CD4-positive, alpha-beta memory T cell (primary cell): Measurements from ENCODE around the gene PHKA2. TPM values are rescaled to one million over a fixed set of nuclear protein-coding genes. Genes with fewer than 3 reads are reported as not detected.

Experiments
- CTCF ChIA-PET: fragments of 350-600 bp; sonication (Branson Sonifier 250); formaldehyde crosslinking; loops from one replicate; lab custom pipeline; 2021; ENCODE audit warnings: inconsistent platforms; ENCODE audit not compliant: partially characterized antibody; lab: Charles Lee
- POLR2A ChIA-PET: fragments of 350-600 bp; sonication (Branson Sonifier 250); formaldehyde crosslinking; loops from one replicate; lab custom pipeline; 2021; ENCODE audit not compliant: partially characterized antibody; lab: Charles Lee
- DNase-seq, 5 donors: peaks; one replicate each; pipeline versions ENCODE4 v3.0.0 to v3.0.0-alpha.2; 2020 to 2022; ENCODE audit warnings: mixed read lengths in 1 of 5
- H3K27ac ChIP-seq: one replicate; pipeline ENCODE4 v1.7.0; 2013; ENCODE audit warnings: low read depth, low read length
- H3K27me3 ChIP-seq: 2 replicates; pipeline ENCODE4 v1.7.0; 2013; ENCODE audit warnings: mild to moderate bottlenecking, low read length, moderate library complexity; ENCODE audit not compliant: insufficient read depth
- H3K36me3 ChIP-seq: 2 replicates; pipeline ENCODE4 v1.7.0; 2013; ENCODE audit warnings: mild to moderate bottlenecking, low read length, moderate library complexity; ENCODE audit not compliant: insufficient read depth
- H3K4me1 ChIP-seq: 2 replicates; pipeline ENCODE4 v1.7.0; 2013; ENCODE audit warnings: mild to moderate bottlenecking, low read length, moderate library complexity; ENCODE audit not compliant: insufficient read depth
- H3K4me3 ChIP-seq, 2 donors: one replicate each; pipeline ENCODE4 v1.7.0; 2013; ENCODE audit warnings: low read length in 2 of 2, mild to moderate bottlenecking in 1 of 2
- H3K9me3 ChIP-seq, 2 donors: one replicate each; pipeline ENCODE4 v1.7.0; 2013; ENCODE audit warnings: low read length in 2 of 2, control low read depth in 1 of 2; ENCODE audit not compliant: control insufficient read depth in 1 of 2
- H3K27ac Mint-ChIP-seq, 7 donors: one replicate each; pipeline ENCODE4 v1.8.0; 2020 to 2021; ENCODE audit warnings: mixed read lengths in 7 of 7, mild to moderate bottlenecking in 6 of 7, inconsistent platforms in 3 of 7, moderate library complexity in 3 of 7
- H3K27me3 Mint-ChIP-seq, 2 donors: one replicate each; pipeline ENCODE4 v1.8.0; 2020 to 2021; ENCODE audit warnings: mixed read lengths in 2 of 2
- H3K36me3 Mint-ChIP-seq, 2 donors: one replicate each; pipeline ENCODE4 v1.8.0; 2020 to 2021; ENCODE audit warnings: mixed read lengths in 2 of 2, inconsistent platforms in 1 of 2, mild to moderate bottlenecking in 1 of 2
- H3K4me1 Mint-ChIP-seq, 4 donors: one replicate each; pipeline ENCODE4 v1.8.0; 2020 to 2021; ENCODE audit warnings: mixed read lengths in 4 of 4, mild to moderate bottlenecking in 1 of 4
- H3K4me3 Mint-ChIP-seq, 8 donors: one replicate each; pipeline ENCODE4 v1.8.0; 2020 to 2021; ENCODE audit warnings: mixed read lengths in 8 of 8, mild to moderate bottlenecking in 7 of 8, moderate library complexity in 6 of 8, inconsistent platforms in 3 of 8
- H3K9me3 Mint-ChIP-seq, 8 donors: one replicate each; pipeline ENCODE4 v1.8.0; 2020 to 2021; ENCODE audit warnings: mixed read lengths in 8 of 8, mild to moderate bottlenecking in 5 of 8, inconsistent platforms in 3 of 8, moderate library complexity in 1 of 8
- intact Hi-C: fragments of 100-400 bp; cut with micrococcal nuclease; formaldehyde crosslinking; loops from one replicate; pipeline ENCODE4 v1.15.1; 2023
- polyA plus RNA-seq, 2 donors: library from polyadenylated mRNA; unstranded; fragments of 300-500 nt; fragmentation: Illumina TruSeq; gene quantifications; one replicate each; pipeline ENCODE4 v1.2.3, GENCODE V29; 2021
- total RNA-seq, 2 experiments: library from RNA; stranded (reverse); gene quantifications; one replicate each; pipeline ENCODE4 v1.2.3, GENCODE V29; 2021

PHKA2 gene
- total and polyA plus RNA-seq, 4 experiments from 2014 or later, result 6.5 to 52.5 (median 28.0) TPM

DNA sequence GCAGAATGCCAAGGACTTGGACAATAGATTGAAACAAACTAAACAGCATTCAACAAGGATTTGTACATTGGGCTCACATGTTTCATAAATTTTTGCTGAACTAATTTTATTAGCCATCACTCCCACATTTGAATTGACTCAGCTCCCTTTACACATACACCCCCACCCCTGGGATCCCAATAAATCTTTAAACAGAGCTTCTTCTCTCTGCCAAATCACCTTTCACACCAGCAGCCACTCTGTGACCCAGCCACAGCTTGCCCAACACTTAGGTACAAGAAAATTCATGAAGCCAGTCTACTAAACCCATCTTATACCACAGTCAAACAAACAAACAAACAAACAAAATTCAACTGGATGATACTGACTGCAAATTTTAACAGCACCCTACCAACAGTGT lies 21.6 kb downstream of the PHKA2 start:
- H3K9me3 Mint-ChIP-seq, result no peaks in the 10 kb centered on the region
- Histone ChIP-seq H3K4me3 (no peak overlapping the region), H3K9me3 (no peaks in the 10 kb centered on the region), H3K36me3 (no peaks in the 10 kb centered on the region), H3K27ac (no peak overlapping the region), H3K27me3 (no peaks in the 10 kb centered on the region), H3K4me1 (no peaks in the 10 kb centered on the region)
- no peak overlapping the region for H3K4me3 Mint-ChIP-seq
- CTCF ChIA-PET, result no interaction called here
- DNase-seq, result no peak
- H3K27ac Mint-ChIP-seq, result no peak overlapping the region
- peaks cover 16 to 27% (median 22%) of the 10 kb centered on the region in 4 donors for H3K4me1 Mint-ChIP-seq
- POLR2A ChIA-PET, result no interaction called here
- no peaks in the 10 kb centered on the region for H3K27me3 Mint-ChIP-seq
- H3K36me3 Mint-ChIP-seq, result no peaks in the 10 kb centered on the region
- intact Hi-C loops, result no loop called here

DNA sequence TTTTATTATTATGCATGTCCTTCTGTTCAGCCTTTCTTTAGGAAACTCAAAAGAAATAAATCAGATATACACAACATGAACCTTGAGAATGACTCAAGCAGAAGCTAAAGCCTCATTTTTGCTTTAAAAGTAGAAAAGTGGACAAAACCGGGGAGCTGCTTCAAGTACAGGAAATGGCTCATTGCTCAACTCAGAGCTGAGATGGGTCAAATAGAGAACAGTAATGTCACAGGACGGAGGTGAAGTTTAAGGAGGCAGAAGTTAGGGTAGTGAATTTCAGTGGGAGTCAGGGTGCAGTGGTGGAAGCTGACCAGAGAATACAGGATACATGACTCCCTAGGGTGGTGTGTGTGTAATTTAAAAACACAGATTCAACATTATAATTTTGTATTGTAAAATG lies 22.2 kb downstream of the PHKA2 start:
- CTCF ChIA-PET, result no interaction called here
- H3K27ac Mint-ChIP-seq, result peak overlapping the region in 1 of 7 donors; percentile 60
- no peak overlapping the region for H3K4me3 ChIP-seq
- no peaks in the 10 kb centered on the region for H3K27me3 ChIP-seq
- H3K36me3 ChIP-seq, result no peaks in the 10 kb centered on the region
- no peak for DNase-seq
- no peaks in the 10 kb centered on the region for H3K27me3 Mint-ChIP-seq
- no peak overlapping the region for H3K27ac ChIP-seq
- no peaks in the 10 kb centered on the region for H3K36me3 Mint-ChIP-seq
- H3K4me3 Mint-ChIP-seq, result no peak overlapping the region
- no peaks in the 10 kb centered on the region for H3K9me3 ChIP-seq
- no peaks in the 10 kb centered on the region for H3K9me3 Mint-ChIP-seq
- peaks cover 13 to 27% (median 21%) of the 10 kb centered on the region in 4 donors for H3K4me1 Mint-ChIP-seq
- H3K4me1 ChIP-seq, result no peaks in the 10 kb centered on the region
- intact Hi-C loops, result no loop called here
- POLR2A ChIA-PET, result no interaction called here

DNA sequence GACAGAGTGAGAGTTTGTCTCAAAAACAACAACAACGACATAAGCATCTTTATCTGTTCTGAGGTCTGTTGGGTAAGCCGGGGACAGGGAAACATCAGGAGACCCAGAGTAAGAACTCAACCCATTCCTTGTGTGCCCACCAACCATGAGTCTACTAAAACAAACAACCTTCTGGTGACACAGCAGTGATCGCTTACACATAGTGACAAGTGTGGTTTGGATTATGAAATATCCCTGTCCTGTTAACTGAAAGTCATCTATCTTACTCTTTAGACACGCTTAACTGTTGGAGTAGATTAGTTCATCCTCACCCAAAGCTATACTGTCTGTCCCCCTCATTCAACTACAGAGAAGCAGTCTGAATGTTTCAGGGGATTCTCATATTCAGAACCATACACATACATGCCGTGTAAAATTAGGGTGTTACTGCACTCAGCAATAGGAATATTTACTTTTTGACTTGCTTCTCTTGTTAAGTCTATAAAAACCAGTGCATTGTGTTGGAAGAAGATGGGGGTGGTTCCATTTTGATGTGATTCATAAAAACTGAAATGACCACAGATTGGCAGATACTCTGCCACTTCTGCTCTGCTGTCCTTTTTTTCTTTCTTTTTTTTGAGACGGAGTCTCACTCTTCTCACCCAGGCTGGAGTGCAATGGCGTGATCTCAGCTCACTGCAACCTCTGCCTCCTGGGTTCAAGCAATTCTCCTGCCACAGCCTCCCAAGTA lies 27.4 kb downstream of the PHKA2 start:
- ChIA-PET POLR2A (no interaction called here), CTCF (no interaction called here)
- Histone ChIP-seq H3K9me3 (no peaks in the 10 kb centered on the region), H3K27ac (no peak overlapping the region), H3K4me3 (no peak overlapping the region), H3K4me1 (no peaks in the 10 kb centered on the region), H3K36me3 (no peaks in the 10 kb centered on the region), H3K27me3 (no peaks in the 10 kb centered on the region)
- intact Hi-C loops, result no loop called here
- Mint-ChIP-seq H3K4me3 (no peak overlapping the region), H3K27me3 (no peaks in the 10 kb centered on the region), H3K9me3 (no peaks in the 10 kb centered on the region), H3K36me3 (peaks cover 1 to 7% of the 10 kb centered on the region in 2 donors), H3K27ac (no peak overlapping the region), H3K4me1 (peaks cover 6 to 28% (median 12%) of the 10 kb centered on the region in 4 donors)
- no peak for DNase-seq

DNA sequence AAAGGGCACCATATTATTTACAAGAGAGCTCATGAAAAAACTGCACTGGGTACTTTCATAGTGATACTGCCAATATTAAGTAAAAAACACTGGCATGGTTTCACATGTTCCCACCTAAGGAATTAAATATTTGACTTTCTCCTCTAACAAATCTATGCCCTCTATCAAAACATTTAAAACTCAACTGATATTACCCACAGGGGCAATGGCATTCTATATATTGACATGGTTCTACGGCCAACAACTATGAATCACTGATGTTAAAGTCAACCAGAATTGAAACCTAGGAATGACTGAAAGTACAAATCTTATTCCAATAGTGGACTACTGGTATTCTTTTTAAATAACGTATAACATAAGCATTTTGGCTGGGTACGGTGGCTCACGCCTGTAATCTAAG lies 28.2 kb downstream of the PHKA2 start:
- Mint-ChIP-seq H3K4me3 (no peak overlapping the region), H3K9me3 (no peaks in the 10 kb centered on the region), H3K27ac (peak overlapping the region in 1 of 7 donors; percentile 53), H3K36me3 (peaks cover 6 to 12% of the 10 kb centered on the region in 2 donors), H3K27me3 (no peaks in the 10 kb centered on the region), H3K4me1 (peaks cover 6 to 27% (median 10%) of the 10 kb centered on the region in 4 donors)
- intact Hi-C loops, result no loop called here
- H3K27ac ChIP-seq, result no peak overlapping the region
- ChIA-PET CTCF (no interaction called here), POLR2A (no interaction called here)
- DNase-seq, result no peak
- no peaks in the 10 kb centered on the region for H3K36me3 ChIP-seq
- H3K27me3 ChIP-seq, result no peaks in the 10 kb centered on the region
- no peaks in the 10 kb centered on the region for H3K9me3 ChIP-seq
- H3K4me1 ChIP-seq, result no peaks in the 10 kb centered on the region
- H3K4me3 ChIP-seq, result no peak overlapping the region

- no peak overlapping the region for H3K4me3 Mint-ChIP-seq
- intact Hi-C loops, result no loop called here
- H3K27me3 Mint-ChIP-seq, result no peaks in the 10 kb centered on the region
- peaks cover 0 to 2% (median 0%) of the 10 kb centered on the region in 8 donors for H3K9me3 Mint-ChIP-seq
- no peak overlapping the region for H3K27ac Mint-ChIP-seq
- H3K27me3 ChIP-seq, result no peaks in the 10 kb centered on the region
- H3K9me3 ChIP-seq, result no peaks in the 10 kb centered on the region
- POLR2A ChIA-PET, result no interaction called here
- no peaks in the 10 kb centered on the region for H3K36me3 ChIP-seq
- CTCF ChIA-PET, result no interaction called here
- no peak overlapping the region for H3K27ac ChIP-seq
- H3K4me3 ChIP-seq, result no peak overlapping the region
- H3K4me1 Mint-ChIP-seq, result peaks cover 0 to 17% (median 5%) of the 10 kb centered on the region in 4 donors
- no peaks in the 10 kb centered on the region for H3K4me1 ChIP-seq
- H3K36me3 Mint-ChIP-seq, result peaks cover 16 to 35% of the 10 kb centered on the region in 2 donors
- no peak for DNase-seq
Measured at GRCh38 chrX:18951032-18951431, 32.9 kb downstream of the PHKA2 start.

DNA sequence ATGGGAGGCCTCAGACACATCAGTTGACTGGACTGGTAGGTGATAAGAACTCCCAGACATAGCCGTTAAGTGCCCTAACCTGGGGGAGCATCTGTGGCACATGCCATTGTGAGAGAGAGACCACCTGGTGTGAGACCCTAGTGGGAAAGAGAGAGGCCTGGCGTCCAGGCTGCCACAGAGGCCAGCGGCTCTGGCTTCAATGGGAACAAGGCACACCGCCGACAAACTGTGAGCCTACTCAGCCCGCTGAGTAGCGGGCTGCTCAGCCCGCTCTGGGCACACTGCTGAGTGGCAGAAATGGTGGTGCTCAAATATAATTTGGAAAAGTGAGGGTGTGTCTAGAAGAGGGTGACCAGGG lies 34.0 kb downstream of the PHKA2 start:
- CTCF ChIA-PET, result no interaction called here
- Mint-ChIP-seq H3K4me1 (peaks cover 0 to 13% (median 2%) of the 10 kb centered on the region in 4 donors), H3K27ac (no peak overlapping the region), H3K36me3 (peaks cover 16 to 36% of the 10 kb centered on the region in 2 donors), H3K27me3 (no peaks in the 10 kb centered on the region), H3K9me3 (peaks cover 0 to 2% (median 0%) of the 10 kb centered on the region in 8 donors), H3K4me3 (no peak overlapping the region)
- Histone ChIP-seq H3K27ac (no peak overlapping the region), H3K9me3 (no peaks in the 10 kb centered on the region), H3K4me1 (no peaks in the 10 kb centered on the region), H3K36me3 (no peaks in the 10 kb centered on the region), H3K27me3 (no peaks in the 10 kb centered on the region), H3K4me3 (no peak overlapping the region)
- intact Hi-C loops, result no loop called here
- no peak for DNase-seq
- POLR2A ChIA-PET, result no interaction called here

- H3K4me1 ChIP-seq, result no peaks in the 10 kb centered on the region
- POLR2A ChIA-PET, result no interaction called here
- H3K36me3 Mint-ChIP-seq, result peaks cover 16 to 38% of the 10 kb centered on the region in 2 donors
Measured at GRCh38 chrX:18949291-18949943, 34.5 kb downstream of the PHKA2 start.

More at GRCh38 chrX:18949291-18949943, 34.5 kb downstream of the PHKA2 start:
- H3K27ac ChIP-seq, result no peak overlapping the region
- CTCF ChIA-PET, result no interaction called here
- Mint-ChIP-seq H3K27me3 (no peaks in the 10 kb centered on the region), H3K9me3 (peaks cover 0 to 2% (median 0%) of the 10 kb centered on the region in 8 donors), H3K4me1 (peaks cover 0 to 8% (median 1%) of the 10 kb centered on the region in 4 donors), H3K4me3 (no peak overlapping the region), H3K27ac (peak overlapping the region in 1 of 7 donors; percentile 30)
- no peaks in the 10 kb centered on the region for H3K9me3 ChIP-seq
- intact Hi-C loops, result no loop called here
- DNase-seq, result no peak
- H3K36me3 ChIP-seq, result no peaks in the 10 kb centered on the region
- no peak overlapping the region for H3K4me3 ChIP-seq
- no peaks in the 10 kb centered on the region for H3K27me3 ChIP-seq
